ENCODE data around the gene APOA1.

Gene APOA1

GRCh38 chr11:116786966-116787365, 50.5 kb downstream of the APOA1 start:
- DNase-seq: no peak

GRCh38 chr11:116786326-116786725, 51.1 kb downstream of the APOA1 start:
- DNase-seq: no peak
